DND-41 (cell line): ENCODE results near the gene DCAF12L1.

Experiments
- ATAC-seq: fragments of 200-7000 bp; cut with Tn5 transposase; 3 replicates; pipeline ENCODE4 v1.9.1; 2021; ENCODE audit warnings: low read depth; ENCODE audit not compliant: insufficient read depth
- DNase-seq: peaks from one replicate; pipeline ENCODE4 v3.0.0-alpha.2; 2020
- H2AFZ ChIP-seq: 2 replicates; pipeline ENCODE4 v1.6.0; 2012; ENCODE audit warnings: low read depth, low read length
- H3K27ac ChIP-seq: 2 replicates; pipeline ENCODE4 v1.5.1; 2012; ENCODE audit warnings: low read length, inconsistent platforms
- H3K27me3 ChIP-seq: fragments of 200-600 bp; sonication (generic); 2 replicates; pipeline ENCODE4 v1.6.0; 2012; ENCODE audit warnings: low read length, mild to moderate bottlenecking, inconsistent platforms; ENCODE audit not compliant: insufficient read depth, poor library complexity
- H3K36me3 ChIP-seq: 2 replicates; pipeline ENCODE4 v1.5.1; 2012; ENCODE audit warnings: low read length, inconsistent platforms; ENCODE audit not compliant: insufficient read depth
- H3K4me1 ChIP-seq: 2 replicates; pipeline ENCODE4 v1.5.1; 2012; ENCODE audit warnings: mild to moderate bottlenecking, low read length; ENCODE audit not compliant: insufficient read depth
- H3K4me2 ChIP-seq: 2 replicates; pipeline ENCODE4 v1.6.0; 2012; ENCODE audit warnings: mild to moderate bottlenecking, moderate library complexity, low read length, inconsistent platforms; ENCODE audit not compliant: insufficient read depth
- H3K4me3 ChIP-seq, 2 experiments: fragments of 200-600 bp in 1 of 2; shearing (Covaris generic) in 1 of 2; 2 replicates each; pipeline ENCODE4 v1.5.1; 2012 to 2016; ENCODE audit warnings: inconsistent platforms in 2 of 2, low read length in 2 of 2, mild to moderate bottlenecking in 2 of 2, low read depth in 1 of 2, moderate library complexity in 1 of 2
- H3K79me2 ChIP-seq: 2 replicates; pipeline ENCODE4 v1.6.0; 2012; ENCODE audit warnings: low read length, inconsistent platforms; ENCODE audit not compliant: insufficient read depth
- H3K9ac ChIP-seq: 2 replicates; pipeline ENCODE4 v1.6.0; 2012; ENCODE audit warnings: low read depth, mild to moderate bottlenecking, inconsistent platforms, low read length, moderate library complexity
- H3K9me3 ChIP-seq: 2 replicates; pipeline ENCODE4 v1.5.1; 2012; ENCODE audit warnings: low read length, moderate library complexity, mild to moderate bottlenecking, inconsistent platforms; ENCODE audit not compliant: insufficient read depth, severe bottlenecking
- H4K20me1 ChIP-seq: 2 replicates; pipeline ENCODE4 v1.6.0; 2012; ENCODE audit warnings: low read length; ENCODE audit not compliant: insufficient read depth
- CTCF ChIP-seq: IDR thresholded peaks from 2 replicates; pipeline ENCODE4 v1.5.1; 2012; ENCODE audit warnings: borderline replicate concordance, low read length, moderate library complexity, mild to moderate bottlenecking; ENCODE audit not compliant: poor library complexity, severe bottlenecking; ENCODE audit errors: extremely low read depth
- EZH2 ChIP-seq: IDR thresholded peaks from 3 replicates; pipeline ENCODE4 v1.6.1; 2012; ENCODE audit warnings: borderline replicate concordance, low read depth, mild to moderate bottlenecking, moderate library complexity, low read length, inconsistent platforms; ENCODE audit not compliant: severe bottlenecking

Gene DCAF12L1

GRCh38 chrX:126552313-126553022 lies at the start of gene DCAF12L1:
DCAF12L1 (minus strand) TSS chrX:126552814; CDS start chrX:126552608, 206 bp downstream.
- H3K36me3 ChIP-seq = no peaks in the 10 kb centered on the region
- no peaks in the 10 kb centered on the region for H3K9me3 ChIP-seq
- TF ChIP-seq EZH2 (no peak), CTCF (no peak)
- ATAC-seq (no peak), DNase-seq (no peak)
- no peak within 1 kb of the TSS for H3K4me2 ChIP-seq
- no peak within 1 kb of the TSS for H3K4me3 ChIP-seq
- H3K27ac ChIP-seq = no peak within 1 kb of the TSS
- no peak within 1 kb of the TSS for H3K9ac ChIP-seq
- H2AFZ ChIP-seq = no peak within 1 kb of the TSS
- H3K27me3 ChIP-seq = no peaks in the 10 kb centered on the region
- no peaks in the 10 kb centered on the region for H4K20me1 ChIP-seq
- H3K79me2 ChIP-seq = no peaks in the 10 kb centered on the region
- no peaks in the 10 kb centered on the region for H3K4me1 ChIP-seq

- Histone ChIP-seq H3K4me2 (no peak overlapping the region), H4K20me1 (no peaks in the 10 kb centered on the region), H3K27me3 (no peaks in the 10 kb centered on the region), H3K27ac (no peak overlapping the region), H3K9ac (no peak overlapping the region), H3K4me1 (no peaks in the 10 kb centered on the region), H2AFZ (no peak overlapping the region), H3K79me2 (no peaks in the 10 kb centered on the region), H3K4me3 (no peak overlapping the region), H3K36me3 (no peaks in the 10 kb centered on the region), H3K9me3 (no peaks in the 10 kb centered on the region)
- TF ChIP-seq EZH2 = no peak
- TF ChIP-seq CTCF = no peak
- ATAC-seq (no peak), DNase-seq (no peak)
Observed at GRCh38 chrX:126580877-126581276, 28.3 kb upstream of the DCAF12L1 start.

DNA sequence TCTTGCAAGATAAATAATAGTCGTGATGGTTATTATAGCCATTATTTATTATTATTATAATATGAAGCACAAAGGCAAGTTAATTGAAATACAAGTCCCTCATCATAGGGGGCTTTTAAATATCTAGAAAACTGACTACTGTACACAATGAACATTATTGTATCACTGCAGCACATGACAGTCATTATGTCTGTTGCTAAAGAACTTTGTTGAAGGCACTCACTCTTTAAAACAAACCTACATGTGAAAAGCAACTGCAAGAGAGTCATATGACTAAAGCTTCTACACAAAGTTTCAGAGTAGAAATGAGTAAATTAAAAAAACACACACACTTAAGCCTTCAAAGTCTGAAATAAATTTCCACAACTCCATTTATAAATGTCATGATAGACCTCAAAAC lies 23.3 kb upstream of the DCAF12L1 start:
- Histone ChIP-seq H3K9ac (no peak overlapping the region), H4K20me1 (no peaks in the 10 kb centered on the region), H3K4me2 (no peak overlapping the region), H3K9me3 (no peaks in the 10 kb centered on the region), H3K4me1 (no peaks in the 10 kb centered on the region), H3K27me3 (no peaks in the 10 kb centered on the region), H3K36me3 (no peaks in the 10 kb centered on the region), H2AFZ (no peak overlapping the region), H3K4me3 (no peak overlapping the region), H3K27ac (no peak overlapping the region), H3K79me2 (no peaks in the 10 kb centered on the region)
- DNase-seq (no peak), ATAC-seq (no peak)
- no peak for TF ChIP-seq CTCF
- TF ChIP-seq EZH2 = no peak

- Histone ChIP-seq H3K27me3 (no peaks in the 10 kb centered on the region), H3K4me3 (no peak overlapping the region), H2AFZ (no peak overlapping the region), H3K4me1 (no peaks in the 10 kb centered on the region), H4K20me1 (no peaks in the 10 kb centered on the region), H3K36me3 (no peaks in the 10 kb centered on the region), H3K4me2 (no peak overlapping the region), H3K79me2 (no peaks in the 10 kb centered on the region), H3K9me3 (no peaks in the 10 kb centered on the region), H3K27ac (no peak overlapping the region), H3K9ac (no peak overlapping the region)
- DNase-seq (no peak), ATAC-seq (no peak)
- TF ChIP-seq CTCF (no peak), EZH2 (no peak)
Observed at GRCh38 chrX:126557151-126557550, 4.5 kb upstream of the DCAF12L1 start.
